Amniotic epithelial cell (primary cell): Measurements from ENCODE around the gene PDGFC.
A peak's percentile ranks its signal among the peaks of the same experiment; 100 is the strongest.

ENCODE experiments used
- DNase-seq: peaks from one replicate; pipeline ENCODE4 v3.0.0-alpha.2; 2010; ENCODE audit warnings: low read depth

PDGFC gene

DNA sequence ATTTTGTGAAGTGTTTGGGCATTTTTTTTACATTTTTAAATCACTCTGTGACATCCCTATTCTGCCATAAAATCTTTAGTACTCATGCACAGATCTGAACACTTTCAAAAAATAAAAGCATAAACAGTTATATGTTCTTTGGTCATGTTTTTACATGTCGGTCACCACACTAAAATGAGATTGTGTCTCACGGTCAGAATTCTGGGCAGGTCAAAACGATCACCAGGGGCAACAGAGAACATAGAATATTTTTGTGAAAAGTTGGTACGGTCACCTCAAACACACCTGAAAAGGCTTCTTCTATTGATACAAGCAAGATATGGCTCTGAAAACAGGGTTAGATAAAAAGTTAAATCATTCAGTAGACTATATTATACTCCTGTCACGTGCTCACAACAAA lies 189.1 kb downstream of the PDGFC start:
- DNase-seq, result no peak

GRCh38 chr4:156781852-156782251 lies 189.7 kb downstream of the PDGFC start:
- DNase-seq, result peak; percentile 27

- DNase-seq, result peak; percentile 58
These were observed 191.8 kb downstream of the PDGFC start for GRCh38 chr4:156779774-156780173.

DNA sequence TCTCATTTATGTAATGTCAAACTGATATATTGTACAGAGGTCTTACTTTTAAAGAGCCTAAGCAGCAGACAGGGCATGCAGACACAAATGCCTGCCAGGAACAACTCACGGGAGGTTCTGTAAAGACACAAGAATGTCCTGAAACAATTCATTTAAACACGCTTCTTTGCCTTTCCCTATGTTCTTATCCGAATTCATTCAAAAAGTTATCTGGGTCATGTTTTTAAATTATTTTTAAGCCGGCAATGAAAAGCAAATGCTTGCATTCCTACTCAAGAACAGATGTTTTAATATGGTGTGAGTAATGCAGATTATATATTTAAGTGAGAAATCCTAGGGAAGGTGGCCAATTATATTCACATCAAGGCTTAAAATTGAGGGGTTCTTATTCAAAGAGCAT lies 192.6 kb downstream of the PDGFC start:
- peak; percentile 34 for DNase-seq

DNA sequence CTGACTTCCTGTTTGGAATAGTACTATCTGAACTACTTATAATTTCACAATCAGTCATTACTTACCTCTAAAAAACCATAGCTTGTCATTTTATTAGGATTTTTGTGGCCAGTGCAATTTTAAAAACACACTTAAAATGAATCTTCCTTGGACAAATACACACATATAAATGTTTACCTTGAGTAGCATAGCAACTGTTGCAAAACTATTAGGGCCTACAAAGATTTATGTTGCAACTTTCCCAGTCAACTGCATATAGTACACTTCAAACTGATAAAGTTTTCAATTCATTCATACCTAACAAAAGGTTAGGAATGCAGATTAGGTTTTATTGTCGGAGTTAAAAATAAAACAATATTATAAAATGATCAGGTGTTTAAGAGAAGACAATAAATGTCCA lies 193.0 kb downstream of the PDGFC start:
- peak; percentile 91 for DNase-seq

DNA sequence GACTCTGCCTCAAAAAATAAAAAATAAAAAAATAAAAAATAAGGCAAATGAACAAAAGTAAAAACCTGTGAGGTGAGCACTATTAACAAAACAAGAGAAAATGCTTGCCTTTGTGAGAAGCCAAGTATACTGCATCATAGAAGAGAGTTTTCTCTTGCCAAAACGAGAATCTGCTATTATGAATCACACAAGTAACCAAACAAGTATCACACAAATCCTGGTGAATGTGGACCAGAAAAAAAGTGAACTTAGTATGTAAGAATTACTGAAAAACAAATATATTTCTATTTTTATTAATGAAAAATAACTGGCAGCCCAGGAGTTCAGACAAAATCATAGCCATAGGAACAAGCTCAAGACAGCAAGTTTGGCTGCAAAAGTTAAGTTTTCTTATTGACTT lies 193.5 kb downstream of the PDGFC start:
- DNase-seq, result peak; percentile 53

- DNase-seq, result no peak
These were observed 195.8 kb downstream of the PDGFC start for GRCh38 chr4:156775813-156776212.

DNA sequence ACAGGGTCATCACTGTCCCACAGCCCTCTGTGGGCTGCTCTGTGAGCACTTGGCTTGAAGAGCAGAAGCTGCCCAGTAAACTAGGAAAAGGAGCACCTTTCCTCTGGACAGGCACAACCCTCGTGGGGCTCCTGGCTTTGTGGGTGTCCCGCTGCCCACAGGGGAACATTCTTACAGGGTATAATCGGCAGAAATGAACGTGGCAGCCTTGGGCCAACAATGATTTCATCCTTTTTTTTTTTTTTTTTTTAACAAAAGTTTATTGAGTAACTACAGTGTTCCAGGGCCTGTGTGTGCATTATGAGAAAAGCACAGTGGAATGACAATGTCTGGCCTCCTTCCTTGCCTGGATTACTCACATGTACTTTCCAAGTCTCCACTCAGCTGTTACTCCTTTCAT lies 197.2 kb downstream of the PDGFC start:
- peak; percentile 93 for DNase-seq

DNA sequence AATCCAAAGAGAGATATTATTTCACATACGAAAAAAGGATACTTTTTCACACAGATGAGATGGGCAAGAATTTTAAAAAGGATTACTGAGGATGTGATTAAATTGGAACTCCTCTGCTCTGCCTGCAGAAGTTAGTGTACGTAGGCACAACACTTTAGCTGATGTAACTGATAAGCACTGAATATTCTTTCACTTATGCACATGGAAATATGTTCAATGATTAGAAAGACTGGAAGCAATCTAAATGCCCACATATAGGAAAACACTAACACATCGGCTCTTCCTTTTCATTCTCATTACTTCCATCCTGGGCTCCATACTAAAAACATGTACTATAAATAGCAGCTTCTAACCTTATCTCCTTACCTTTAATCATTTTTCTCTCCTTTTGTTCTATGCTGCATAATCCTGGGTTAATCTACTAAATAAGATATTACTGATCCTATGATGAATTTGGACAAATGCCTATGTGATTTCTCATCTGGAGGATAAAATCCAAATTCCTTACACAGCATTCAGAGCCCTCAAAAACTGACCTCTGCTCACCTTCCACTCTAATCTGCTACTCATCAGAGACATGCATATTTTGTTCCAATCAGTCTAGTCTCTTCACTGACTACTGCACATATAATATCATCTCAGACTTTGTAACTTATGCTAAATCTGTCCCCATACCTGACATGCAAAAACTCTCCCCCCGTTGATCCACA lies 197.8 kb downstream of the PDGFC start:
- peak; percentile 60 for DNase-seq

- peak; percentile 54 for DNase-seq
These were observed 200.3 kb downstream of the PDGFC start for GRCh38 chr4:156771171-156771837.

- no peak for DNase-seq
These were observed 201.5 kb downstream of the PDGFC start for GRCh38 chr4:156770140-156770539.

GRCh38 chr4:156767911-156768415 lies 203.6 kb downstream of the PDGFC start:
- no peak for DNase-seq

DNA sequence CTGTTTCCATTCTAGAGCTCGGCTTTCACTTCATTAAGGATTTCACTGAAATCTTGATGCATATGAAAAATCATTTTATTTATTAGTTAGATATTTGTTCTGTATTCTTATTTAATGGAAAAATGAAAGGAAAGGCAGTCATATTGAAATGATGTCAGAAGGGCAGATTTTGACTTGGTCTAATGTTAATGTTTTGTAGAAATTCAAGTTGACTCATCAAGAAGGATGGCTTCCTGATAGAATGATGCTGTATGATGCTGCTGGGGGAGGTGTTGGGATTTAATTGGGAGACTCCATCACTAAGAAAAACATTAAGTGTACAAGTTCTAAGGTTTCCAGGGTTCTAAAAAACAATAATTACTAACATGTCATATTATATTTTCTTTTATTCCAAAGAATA lies 204.8 kb downstream of the PDGFC start:
- DNase-seq, result peak; percentile 42

- peak; percentile 84 for DNase-seq
These were observed 206.3 kb downstream of the PDGFC start for GRCh38 chr4:156765277-156765676.

GRCh38 chr4:156764846-156765245 lies 206.8 kb downstream of the PDGFC start:
- DNase-seq, result peak; percentile 60

DNA sequence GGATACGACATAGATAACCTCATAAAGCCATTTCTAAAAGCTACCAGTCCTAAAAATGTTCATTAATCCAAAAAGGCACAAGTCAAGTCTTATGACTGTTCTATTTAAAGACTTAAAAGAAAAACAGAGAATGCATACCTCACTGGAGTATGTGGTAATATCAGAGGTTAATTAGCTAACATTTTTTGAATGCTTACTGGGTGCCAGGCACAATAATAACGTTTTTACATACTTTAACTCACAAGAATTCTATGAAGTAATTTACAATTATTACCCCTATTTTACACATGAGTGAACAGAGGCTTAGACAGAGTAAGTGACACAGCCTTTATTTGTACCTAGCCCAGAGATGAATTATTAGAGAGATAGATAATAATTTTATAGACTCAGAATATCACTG lies 207.5 kb downstream of the PDGFC start:
- peak; percentile 82 for DNase-seq

- DNase-seq, result peak; percentile 57
These were observed 208.1 kb downstream of the PDGFC start for GRCh38 chr4:156763511-156763910.

DNA sequence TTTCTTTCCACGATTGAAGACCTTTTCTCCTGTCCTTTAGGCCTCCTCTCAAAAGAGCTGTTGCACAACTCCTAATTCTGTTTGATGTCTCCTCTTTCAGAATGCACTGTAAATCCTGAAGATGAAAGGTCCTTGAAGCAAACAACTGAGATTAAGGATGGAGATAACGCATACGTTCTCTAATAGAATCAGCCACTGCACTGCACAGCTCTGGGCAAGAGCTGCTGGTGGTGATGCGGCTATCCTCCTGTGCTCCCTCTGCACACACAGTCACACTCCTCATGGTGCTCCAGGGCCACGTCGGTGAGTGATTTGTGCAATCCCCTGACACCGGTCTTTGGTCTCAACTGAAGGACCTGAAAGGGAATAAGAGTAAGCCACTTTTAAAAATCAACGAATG lies 208.7 kb downstream of the PDGFC start:
- DNase-seq, result peak; percentile 58

DNA sequence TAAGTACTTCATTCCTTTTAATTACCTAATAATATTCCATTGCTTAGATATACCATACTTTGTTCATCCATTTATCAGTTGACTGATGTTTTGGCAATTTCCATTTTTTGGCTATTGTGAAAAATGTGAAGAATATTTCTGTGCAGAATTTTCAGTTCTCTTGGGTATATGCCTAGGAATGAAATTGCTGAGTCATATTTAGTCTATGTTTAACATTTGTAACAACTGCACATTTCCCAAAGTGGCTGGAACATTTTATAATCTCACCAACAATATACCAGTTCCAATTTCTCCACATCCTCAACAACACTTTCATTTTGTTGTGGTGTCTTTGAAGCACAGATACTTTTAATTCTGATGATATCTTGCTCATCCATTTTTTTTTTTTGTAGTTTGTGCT lies 215.5 kb downstream of the PDGFC start:
- no peak for DNase-seq

DNA sequence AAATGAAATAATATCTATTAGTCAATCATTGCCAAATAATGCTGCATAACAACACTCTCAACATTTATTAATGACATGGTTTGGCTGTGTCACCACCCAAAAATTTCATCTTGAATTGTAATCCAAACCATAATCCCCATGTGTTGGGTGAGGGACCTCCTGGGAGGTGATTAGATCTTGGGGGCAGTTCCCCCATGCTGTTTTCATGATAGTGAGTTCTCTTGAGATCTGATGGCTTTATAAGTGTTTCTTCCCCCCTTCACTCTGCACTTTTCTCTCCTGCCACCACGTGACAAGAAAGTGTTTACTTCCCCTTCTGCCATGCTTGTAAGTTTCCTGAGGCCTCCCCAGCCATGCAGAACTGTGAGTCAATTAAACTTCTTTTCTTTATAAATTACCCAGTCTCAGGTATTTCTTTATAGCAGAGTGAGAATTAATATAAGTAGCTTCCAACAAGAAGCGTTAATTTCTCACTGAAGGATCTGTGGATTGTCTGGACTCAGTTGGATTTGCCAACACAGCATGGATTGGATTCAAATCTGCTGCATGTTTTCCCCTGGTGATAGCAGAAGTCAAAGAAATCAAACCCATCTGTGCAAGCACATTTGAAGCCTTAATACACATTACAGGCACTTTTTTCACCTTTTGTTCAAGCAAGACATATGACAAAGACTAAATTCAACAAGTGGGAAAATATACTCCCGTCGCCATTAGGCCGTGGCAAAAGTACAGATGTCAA lies 216.6 kb downstream of the PDGFC start:
- DNase-seq, result peak; percentile 53

DNA sequence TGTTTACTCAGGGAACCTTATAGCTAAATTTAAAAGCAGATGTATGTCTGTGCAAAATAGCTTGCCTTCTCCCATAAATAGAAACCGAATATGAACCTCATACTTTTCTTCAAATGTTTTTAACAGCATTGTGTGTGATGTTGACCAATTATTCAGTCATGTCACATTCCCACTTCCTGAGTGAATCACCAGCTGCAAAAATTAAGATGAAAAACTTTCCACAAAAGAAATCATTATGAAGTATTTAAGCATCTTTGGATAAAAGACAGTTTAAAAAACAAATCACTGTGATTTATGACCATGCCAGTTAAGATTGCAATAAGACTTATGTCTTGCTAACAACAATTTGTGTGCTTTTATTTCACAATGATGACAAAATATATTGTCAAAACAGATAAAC lies 220.1 kb downstream of the PDGFC start:
- DNase-seq, result peak; percentile 75

DNA sequence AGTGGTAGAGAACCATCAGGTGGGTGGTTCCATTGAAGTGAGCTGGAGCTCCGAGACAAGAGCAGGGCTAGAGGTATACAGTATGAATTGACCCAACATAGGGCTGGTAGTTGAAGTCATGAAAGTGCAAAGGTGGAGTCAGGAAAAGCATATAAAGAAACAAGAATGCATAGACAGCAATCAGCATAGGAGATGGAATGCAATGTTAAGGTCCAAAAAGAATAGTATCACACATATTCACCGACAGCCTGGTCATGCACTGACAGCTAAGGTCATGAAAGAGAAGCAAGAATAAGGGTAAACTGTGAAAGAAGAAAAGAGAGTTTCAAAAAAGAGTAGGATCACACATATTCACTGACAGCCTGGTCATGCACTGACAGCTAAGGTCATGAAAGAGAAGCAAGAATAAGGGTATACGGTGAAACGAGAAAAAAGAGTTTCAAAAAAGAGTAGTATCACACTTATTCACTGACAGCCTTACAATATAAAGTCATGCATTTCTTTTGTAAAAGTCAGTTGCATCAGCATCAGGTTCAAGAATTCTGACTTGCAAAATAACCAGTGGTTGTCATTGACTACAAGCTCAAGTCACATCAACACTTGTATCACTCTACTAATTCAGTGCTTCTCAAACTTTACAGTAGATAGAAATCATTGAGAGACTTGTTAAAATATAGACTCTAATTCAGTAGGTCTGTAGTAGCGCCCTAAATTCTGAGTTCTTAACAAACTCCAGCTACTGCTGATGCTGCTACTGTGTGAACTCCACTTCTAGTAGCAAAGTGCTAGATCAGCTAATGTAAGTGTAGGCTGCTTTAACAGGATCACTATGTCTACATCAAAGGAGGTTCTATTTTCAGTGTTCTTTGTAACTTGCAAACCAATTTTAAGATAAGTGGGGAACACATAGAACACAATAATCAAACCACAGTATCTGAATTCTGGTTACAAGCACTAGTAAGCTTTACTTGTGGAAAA lies 221.9 kb downstream of the PDGFC start:
- DNase-seq, result peak; percentile 38
